Glutamatergic neuron (in vitro differentiated cells): ENCODE results near the gene PICK1. TPM values are rescaled to one million over a fixed set of nuclear protein-coding genes. Genes with fewer than 3 reads are reported as not detected.

ENCODE experiments used
- DNase-seq: peaks from one replicate; pipeline ENCODE4 v3.0.0; 2022
- H3K27ac Mint-ChIP-seq: one replicate; pipeline ENCODE4 v1.8.0; 2020; ENCODE audit warnings: mild to moderate bottlenecking, mixed read lengths, inconsistent platforms; ENCODE audit not compliant: unreplicated experiment
- H3K27me3 Mint-ChIP-seq: one replicate; pipeline ENCODE4 v1.8.0; 2020; ENCODE audit warnings: mild to moderate bottlenecking, moderate library complexity, mixed read lengths, inconsistent platforms; ENCODE audit not compliant: unreplicated experiment
- H3K36me3 Mint-ChIP-seq: one replicate; pipeline ENCODE4 v1.8.0; 2020; ENCODE audit warnings: mild to moderate bottlenecking, mixed read lengths, inconsistent platforms; ENCODE audit not compliant: unreplicated experiment
- H3K4me1 Mint-ChIP-seq: one replicate; pipeline ENCODE4 v1.8.0; 2020; ENCODE audit warnings: mild to moderate bottlenecking, low read depth, mixed read lengths, inconsistent platforms; ENCODE audit not compliant: unreplicated experiment
- H3K4me3 Mint-ChIP-seq: one replicate; pipeline ENCODE4 v1.8.0; 2020; ENCODE audit warnings: mild to moderate bottlenecking, mixed read lengths, inconsistent platforms; ENCODE audit not compliant: unreplicated experiment
- H3K9me3 Mint-ChIP-seq: one replicate; pipeline ENCODE4 v1.8.0; 2020; ENCODE audit warnings: mild to moderate bottlenecking, moderate library complexity, mixed read lengths, inconsistent platforms; ENCODE audit not compliant: unreplicated experiment
- CTCF ChIP-seq: fragments of 200-600 bp; sonication (generic); IDR thresholded peaks from one replicate; pipeline ENCODE4 v1.5.0; 2021; ENCODE audit not compliant: partially characterized antibody, unreplicated experiment
- total RNA-seq: library from RNA; stranded (reverse); fragmentation: NEBNext Ultra II Directional; extraction: Animal tissue kit (Norgen Biotek cat#: 25700); gene quantifications from one replicate; pipeline ENCODE4 v1.2.1, GENCODE V29; 2021; ENCODE audit not compliant: unreplicated experiment

Gene PICK1
- total RNA-seq, 1 donor from 2014 or later, result 44.8 TPM

- DNase-seq, result no peak
- Mint-ChIP-seq H3K27ac (no peak overlapping the region), H3K4me3 (no peak overlapping the region), H3K27me3 (peaks cover 11% of the 10 kb centered on the region), H3K4me1 (peaks cover 12% of the 10 kb centered on the region), H3K9me3 (peaks cover 6% of the 10 kb centered on the region), H3K36me3 (no peaks in the 10 kb centered on the region)
- no peak for TF ChIP-seq CTCF
Measured at GRCh38 chr22:38021206-38021605, 36.0 kb upstream of the PICK1 start.

- no peak overlapping the region for H3K4me3 Mint-ChIP-seq
- no peak for DNase-seq
- H3K27me3 Mint-ChIP-seq, result peaks cover 11% of the 10 kb centered on the region
- H3K36me3 Mint-ChIP-seq, result no peaks in the 10 kb centered on the region
- H3K4me1 Mint-ChIP-seq, result peaks cover 12% of the 10 kb centered on the region
- peaks cover 4% of the 10 kb centered on the region for H3K9me3 Mint-ChIP-seq
- no peak overlapping the region for H3K27ac Mint-ChIP-seq
- TF ChIP-seq CTCF, result no peak
Measured at GRCh38 chr22:38023045-38023444, 34.2 kb upstream of the PICK1 start.

- no peak for DNase-seq
- Mint-ChIP-seq H3K4me1 (peaks cover 15% of the 10 kb centered on the region), H3K27me3 (peaks cover 8% of the 10 kb centered on the region), H3K4me3 (no peak overlapping the region), H3K36me3 (no peaks in the 10 kb centered on the region), H3K9me3 (peaks cover 1% of the 10 kb centered on the region), H3K27ac (no peak overlapping the region)
- no peak for TF ChIP-seq CTCF
Measured at GRCh38 chr22:38025514-38025913, 31.7 kb upstream of the PICK1 start.

- Mint-ChIP-seq H3K27me3 (peaks cover 5% of the 10 kb centered on the region), H3K36me3 (no peaks in the 10 kb centered on the region), H3K4me1 (peaks cover 14% of the 10 kb centered on the region), H3K4me3 (no peak overlapping the region), H3K27ac (no peak overlapping the region), H3K9me3 (peaks cover 1% of the 10 kb centered on the region)
- TF ChIP-seq CTCF, result no peak
- no peak for DNase-seq
Measured at GRCh38 chr22:38026130-38027111, 30.8 kb upstream of the PICK1 start.

- peaks cover 1% of the 10 kb centered on the region for H3K9me3 Mint-ChIP-seq
- H3K27ac Mint-ChIP-seq, result no peak overlapping the region
- TF ChIP-seq CTCF, result no peak
- H3K4me3 Mint-ChIP-seq, result no peak overlapping the region
- H3K27me3 Mint-ChIP-seq, result peaks cover 7% of the 10 kb centered on the region
- no peak for DNase-seq
- peaks cover 14% of the 10 kb centered on the region for H3K4me1 Mint-ChIP-seq
- H3K36me3 Mint-ChIP-seq, result no peaks in the 10 kb centered on the region
Measured at GRCh38 chr22:38027487-38027886, 29.7 kb upstream of the PICK1 start.
